ENCODE data around the gene FNDC11. TPM values are rescaled to one million over a fixed set of nuclear protein-coding genes. Genes with fewer than 3 reads are reported as not detected.
A peak's percentile ranks its signal among the peaks of the same experiment; 100 is the strongest.

Gene FNDC11
- total RNA-seq, 2 experiments from 2014 or later: 0.23 to 0.27 TPM

- ATAC-seq: no peak
- peaks cover 13% of the 10 kb centered on the region for H3K36me3 Mint-ChIP-seq (ENCODE audit: low read depth)
- intact Hi-C loops (cut with micrococcal nuclease): no loop called here
- CTCF ChIA-PET: interaction anchor here (0.9 to 2.4 kb wide), 3 partner anchors 20 to 65 kb away, joined by 3 to 12 read pairs (median 5); partner anchors contain the start of gene PTK6
- peaks cover 6% of the 10 kb centered on the region for H3K9me3 Mint-ChIP-seq
- TF ChIP-seq, protein P1, sequence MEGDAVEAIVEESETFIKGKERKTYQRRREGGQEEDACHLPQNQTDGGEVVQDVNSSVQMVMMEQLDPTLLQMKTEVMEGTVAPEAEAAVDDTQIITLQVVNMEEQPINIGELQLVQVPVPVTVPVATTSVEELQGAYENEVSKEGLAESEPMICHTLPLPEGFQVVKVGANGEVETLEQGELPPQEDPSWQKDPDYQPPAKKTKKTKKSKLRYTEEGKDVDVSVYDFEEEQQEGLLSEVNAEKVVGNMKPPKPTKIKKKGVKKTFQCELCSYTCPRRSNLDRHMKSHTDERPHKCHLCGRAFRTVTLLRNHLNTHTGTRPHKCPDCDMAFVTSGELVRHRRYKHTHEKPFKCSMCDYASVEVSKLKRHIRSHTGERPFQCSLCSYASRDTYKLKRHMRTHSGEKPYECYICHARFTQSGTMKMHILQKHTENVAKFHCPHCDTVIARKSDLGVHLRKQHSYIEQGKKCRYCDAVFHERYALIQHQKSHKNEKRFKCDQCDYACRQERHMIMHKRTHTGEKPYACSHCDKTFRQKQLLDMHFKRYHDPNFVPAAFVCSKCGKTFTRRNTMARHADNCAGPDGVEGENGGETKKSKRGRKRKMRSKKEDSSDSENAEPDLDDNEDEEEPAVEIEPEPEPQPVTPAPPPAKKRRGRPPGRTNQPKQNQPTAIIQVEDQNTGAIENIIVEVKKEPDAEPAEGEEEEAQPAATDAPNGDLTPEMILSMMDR (IDR thresholded peaks at IDR 0.05): no peak
- H3K27ac Mint-ChIP-seq: no peak overlapping the region
- DNase-seq: no peak
- no peak overlapping the region for H3K4me3 Mint-ChIP-seq
- H3K27me3 Mint-ChIP-seq: peaks cover 9% of the 10 kb centered on the region
- POLR2A ChIA-PET: no interaction called here
- peaks cover 10% of the 10 kb centered on the region for H3K4me1 Mint-ChIP-seq (ENCODE audit: low read depth)
Observed at GRCh38 chr20:63517376-63518309, 36.3 kb upstream of the FNDC11 start.

- peaks cover 21% of the 10 kb centered on the region for H3K36me3 Mint-ChIP-seq (ENCODE audit: low read depth)
- TF ChIP-seq, protein P1 (IDR thresholded peaks at IDR 0.05): no peak
- POLR2A ChIA-PET: interaction anchor here (0.7 to 1.2 kb wide), 2 partner anchors 11 to 506 kb away, joined by 3 to 4 read pairs; no protein-coding TSS in a partner anchor
- intact Hi-C loops (cut with micrococcal nuclease): no loop called here
- no peak for ATAC-seq
- peaks cover 11% of the 10 kb centered on the region for H3K4me1 Mint-ChIP-seq (ENCODE audit: low read depth)
- peaks cover 2% of the 10 kb centered on the region for H3K27me3 Mint-ChIP-seq
- CTCF ChIA-PET: interaction anchor here (0.9 to 2.4 kb wide), 2 partner anchors 19 to 22 kb away, joined by 5 to 12 read pairs; partner anchors contain the start of gene PTK6
- H3K27ac Mint-ChIP-seq: no peak overlapping the region
- no peak overlapping the region for H3K4me3 Mint-ChIP-seq
- DNase-seq: no peak
- H3K9me3 Mint-ChIP-seq: peaks cover 7% of the 10 kb centered on the region
Observed at GRCh38 chr20:63518351-63518861, 35.6 kb upstream of the FNDC11 start.

GRCh38 chr20:63518946-63519667, 34.9 kb upstream of the FNDC11 start:
- Mint-ChIP-seq H3K4me3 (peak overlapping the region; percentile 78), H3K27ac (peak overlapping the region; percentile 61), H3K36me3 (ENCODE audit: low read depth) (peaks cover 27% of the 10 kb centered on the region), H3K9me3 (peaks cover 9% of the 10 kb centered on the region), H3K27me3 (no peaks in the 10 kb centered on the region), H3K4me1 (ENCODE audit: low read depth) (peaks cover 11% of the 10 kb centered on the region)
- DNase-seq (no peak), ATAC-seq (no peak)
- TF ChIP-seq, protein P1 (IDR thresholded peaks at IDR 0.05): no peak
- ChIA-PET POLR2A (interaction anchor here (0.7 to 1.2 kb wide), 2 partner anchors 10 to 505 kb away, joined by 3 to 4 read pairs; no protein-coding TSS in a partner anchor), CTCF (interaction anchor here (1.3 to 2.4 kb wide), 2 partner anchors 23 to 77 kb away, joined by 3 to 12 read pairs; no protein-coding TSS in a partner anchor)
- intact Hi-C loops (cut with micrococcal nuclease): no loop called here

DNA sequence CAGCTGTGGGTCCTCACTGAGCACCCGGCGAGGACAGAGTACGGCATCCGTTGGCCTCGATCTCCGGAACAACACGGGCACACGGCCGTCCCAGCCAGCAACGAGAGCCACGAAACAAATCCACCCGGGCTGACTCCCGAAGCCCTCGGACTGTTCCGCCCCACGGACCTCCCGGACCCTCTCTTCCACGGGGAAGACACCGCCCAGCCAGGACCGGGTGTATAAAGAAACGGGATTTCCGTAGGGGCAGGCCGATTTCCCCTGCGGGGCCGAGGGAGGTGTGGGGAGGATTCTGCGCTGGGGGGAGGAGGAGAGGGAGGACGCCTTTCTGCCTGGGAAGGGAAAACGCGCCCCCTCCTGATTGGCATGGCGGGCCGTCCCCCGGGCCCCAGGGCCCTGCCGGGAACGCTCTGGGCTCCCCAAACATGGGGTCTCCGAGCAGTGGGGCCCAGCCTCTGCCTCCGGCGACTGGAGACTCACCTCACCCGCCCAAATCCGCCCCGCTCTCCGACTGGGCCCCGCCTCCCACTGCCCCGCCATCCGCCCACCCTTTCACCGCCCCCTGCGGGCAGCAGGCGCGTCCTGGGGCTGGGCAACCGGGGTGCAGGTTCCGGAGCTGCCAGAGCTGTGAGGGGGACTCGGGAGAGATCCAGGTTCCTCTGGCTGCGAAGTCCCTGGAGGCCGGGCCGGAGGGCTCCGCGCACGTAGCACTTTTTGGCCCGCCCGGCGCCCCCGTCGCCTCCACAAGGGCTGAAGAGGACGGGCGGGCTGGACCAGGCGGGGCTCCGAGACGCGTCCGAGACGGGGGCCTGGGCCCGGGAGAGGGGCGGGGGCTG, 34.1 kb upstream of the FNDC11 start:
- ChIA-PET CTCF (interaction anchor here (1.3 to 3.8 kb wide), 5 partner anchors 18 to 128 kb away, joined by 3 to 22 read pairs (median 9); partner anchors contain the start of gene PTK6), POLR2A (interaction anchor here (0.8 to 1.4 kb wide), 2 partner anchors 23 to 217 kb away, joined by 4 to 5 read pairs; partner anchors contain the start of gene LIME1)
- peak; percentile 74 for DNase-seq
- H3K4me3 Mint-ChIP-seq: peak overlapping the region; percentile 78
- ATAC-seq: peak; percentile 54
- TF ChIP-seq, protein P1 (IDR thresholded peaks at IDR 0.05): peak; percentile 32
- H3K9me3 Mint-ChIP-seq: peaks cover 6% of the 10 kb centered on the region
- H3K4me1 Mint-ChIP-seq (ENCODE audit: low read depth): peaks cover 11% of the 10 kb centered on the region
- intact Hi-C loops (cut with micrococcal nuclease): no loop called here
- H3K27me3 Mint-ChIP-seq: no peaks in the 10 kb centered on the region
- peaks cover 30% of the 10 kb centered on the region for H3K36me3 Mint-ChIP-seq (ENCODE audit: low read depth)
- H3K27ac Mint-ChIP-seq: peak overlapping the region; percentile 61
